Mucosa of stomach (tissue), 1 donor: ENCODE measurements around the gene ABCA13.

Experiments used
- H3K27me3 ChIP-seq: one replicate; pipeline ENCODE4 v1.7.0; 2013; ENCODE audit warnings: mild to moderate bottlenecking, low read length; ENCODE audit not compliant: control insufficient read depth, insufficient read depth
- H3K36me3 ChIP-seq: one replicate; pipeline ENCODE4 v1.7.0; 2013; ENCODE audit warnings: low read length; ENCODE audit not compliant: control insufficient read depth, insufficient read depth
- H3K4me1 ChIP-seq: one replicate; pipeline ENCODE4 v1.7.0; 2013; ENCODE audit warnings: mild to moderate bottlenecking, low read length; ENCODE audit not compliant: control insufficient read depth, insufficient read depth
- H3K4me3 ChIP-seq: one replicate; pipeline ENCODE4 v1.7.0; 2013; ENCODE audit warnings: low read length
- H3K9ac ChIP-seq: one replicate; pipeline ENCODE4 v1.7.0; 2013; ENCODE audit warnings: mild to moderate bottlenecking, low read length, moderate library complexity
- H3K9me3 ChIP-seq: one replicate; pipeline ENCODE4 v1.7.0; 2013; ENCODE audit warnings: mild to moderate bottlenecking, low read length, moderate library complexity; ENCODE audit not compliant: control insufficient read depth
- donor health status: Pancreatic carcinoma.

The ABCA13 gene

GRCh38 chr7:48312151-48312550 lies 140.9 kb downstream of the ABCA13 start:
- no peak overlapping the region for H3K9ac ChIP-seq
- no peaks in the 10 kb centered on the region for H3K9me3 ChIP-seq
- no peak overlapping the region for H3K4me3 ChIP-seq
- no peaks in the 10 kb centered on the region for H3K27me3 ChIP-seq
- H3K36me3 ChIP-seq, result no peaks in the 10 kb centered on the region
- no peaks in the 10 kb centered on the region for H3K4me1 ChIP-seq

GRCh38 chr7:48316768-48317167 lies 145.5 kb downstream of the ABCA13 start:
- no peaks in the 10 kb centered on the region for H3K4me1 ChIP-seq
- no peak overlapping the region for H3K9ac ChIP-seq
- no peak overlapping the region for H3K4me3 ChIP-seq

GRCh38 chr7:48317360-48317759 lies 146.1 kb downstream of the ABCA13 start:
- Histone ChIP-seq H3K36me3 (no peaks in the 10 kb centered on the region), H3K27me3 (no peaks in the 10 kb centered on the region)

More at GRCh38 chr7:48316768-48317167, 145.5 kb downstream of the ABCA13 start:
- Histone ChIP-seq H3K9me3 (no peaks in the 10 kb centered on the region), H3K36me3 (no peaks in the 10 kb centered on the region), H3K27me3 (no peaks in the 10 kb centered on the region)

GRCh38 chr7:48321319-48322010 lies 150.2 kb downstream of the ABCA13 start:
- H3K4me3 ChIP-seq, result no peak overlapping the region
- no peaks in the 10 kb centered on the region for H3K4me1 ChIP-seq
- no peak overlapping the region for H3K9ac ChIP-seq
- no peaks in the 10 kb centered on the region for H3K36me3 ChIP-seq
- no peaks in the 10 kb centered on the region for H3K27me3 ChIP-seq
- no peaks in the 10 kb centered on the region for H3K9me3 ChIP-seq

More at GRCh38 chr7:48317360-48317759, 146.1 kb downstream of the ABCA13 start:
- no peak overlapping the region for H3K4me3 ChIP-seq
- H3K9me3 ChIP-seq, result no peaks in the 10 kb centered on the region
- H3K4me1 ChIP-seq, result no peaks in the 10 kb centered on the region
- no peak overlapping the region for H3K9ac ChIP-seq

GRCh38 chr7:48337012-48337621 lies 165.9 kb downstream of the ABCA13 start:
- Histone ChIP-seq H3K9ac (no peak overlapping the region), H3K36me3 (no peaks in the 10 kb centered on the region), H3K27me3 (no peaks in the 10 kb centered on the region), H3K9me3 (no peaks in the 10 kb centered on the region), H3K4me1 (no peaks in the 10 kb centered on the region), H3K4me3 (no peak overlapping the region)

- H3K9ac ChIP-seq, result no peak overlapping the region
- no peak overlapping the region for H3K4me3 ChIP-seq
- no peaks in the 10 kb centered on the region for H3K9me3 ChIP-seq
- no peaks in the 10 kb centered on the region for H3K27me3 ChIP-seq
- H3K36me3 ChIP-seq, result no peaks in the 10 kb centered on the region
- no peaks in the 10 kb centered on the region for H3K4me1 ChIP-seq
These were observed 166.5 kb downstream of the ABCA13 start for GRCh38 chr7:48337781-48338180.

- Histone ChIP-seq H3K9ac (no peak overlapping the region), H3K4me3 (no peak overlapping the region), H3K36me3 (no peaks in the 10 kb centered on the region), H3K9me3 (no peaks in the 10 kb centered on the region), H3K27me3 (no peaks in the 10 kb centered on the region), H3K4me1 (no peaks in the 10 kb centered on the region)
These were observed 176.1 kb downstream of the ABCA13 start for GRCh38 chr7:48347230-48347825.

GRCh38 chr7:48350515-48350914 lies 179.3 kb downstream of the ABCA13 start:
- Histone ChIP-seq H3K9ac (no peak overlapping the region), H3K36me3 (no peaks in the 10 kb centered on the region), H3K4me1 (no peaks in the 10 kb centered on the region), H3K9me3 (no peaks in the 10 kb centered on the region), H3K4me3 (no peak overlapping the region), H3K27me3 (no peaks in the 10 kb centered on the region)

- Histone ChIP-seq H3K27me3 (no peaks in the 10 kb centered on the region), H3K4me1 (no peaks in the 10 kb centered on the region)
These were observed 180.6 kb downstream of the ABCA13 start for GRCh38 chr7:48351900-48352299.

GRCh38 chr7:48355346-48355745 lies 184.1 kb downstream of the ABCA13 start:
- Histone ChIP-seq H3K36me3 (no peaks in the 10 kb centered on the region), H3K4me3 (no peak overlapping the region), H3K9me3 (no peaks in the 10 kb centered on the region), H3K9ac (no peak overlapping the region), H3K27me3 (no peaks in the 10 kb centered on the region), H3K4me1 (no peaks in the 10 kb centered on the region)

More at GRCh38 chr7:48351900-48352299, 180.6 kb downstream of the ABCA13 start:
- no peak overlapping the region for H3K9ac ChIP-seq
- H3K36me3 ChIP-seq, result no peaks in the 10 kb centered on the region
- no peak overlapping the region for H3K4me3 ChIP-seq
- no peaks in the 10 kb centered on the region for H3K9me3 ChIP-seq

GRCh38 chr7:48360574-48360973 lies 189.3 kb downstream of the ABCA13 start:
- H3K27me3 ChIP-seq, result no peaks in the 10 kb centered on the region
- no peaks in the 10 kb centered on the region for H3K4me1 ChIP-seq
- no peak overlapping the region for H3K9ac ChIP-seq
- no peaks in the 10 kb centered on the region for H3K9me3 ChIP-seq
- no peaks in the 10 kb centered on the region for H3K36me3 ChIP-seq
- no peak overlapping the region for H3K4me3 ChIP-seq

- H3K27me3 ChIP-seq, result no peaks in the 10 kb centered on the region
- no peak overlapping the region for H3K4me3 ChIP-seq
- H3K36me3 ChIP-seq, result no peaks in the 10 kb centered on the region
- H3K9me3 ChIP-seq, result no peaks in the 10 kb centered on the region
- H3K9ac ChIP-seq, result no peak overlapping the region
- H3K4me1 ChIP-seq, result no peaks in the 10 kb centered on the region
These were observed 191.9 kb downstream of the ABCA13 start for GRCh38 chr7:48363174-48363573.
